HG03135 (cell line): ENCODE results near the gene GRB14.
"Not testable (repeated sequence)": the region's sequence is repeated elsewhere in the genome, so short reads cannot be mapped to it uniquely, and the experiment has no call there.

Experiments
- ATAC-seq: cut with Tn5 transposase; IDR thresholded peaks from one replicate; pipeline ENCODE4 v1.9.1; 2021; ENCODE audit warnings: mild to moderate bottlenecking, moderate library complexity; ENCODE audit not compliant: unreplicated experiment

GRB14 gene

DNA sequence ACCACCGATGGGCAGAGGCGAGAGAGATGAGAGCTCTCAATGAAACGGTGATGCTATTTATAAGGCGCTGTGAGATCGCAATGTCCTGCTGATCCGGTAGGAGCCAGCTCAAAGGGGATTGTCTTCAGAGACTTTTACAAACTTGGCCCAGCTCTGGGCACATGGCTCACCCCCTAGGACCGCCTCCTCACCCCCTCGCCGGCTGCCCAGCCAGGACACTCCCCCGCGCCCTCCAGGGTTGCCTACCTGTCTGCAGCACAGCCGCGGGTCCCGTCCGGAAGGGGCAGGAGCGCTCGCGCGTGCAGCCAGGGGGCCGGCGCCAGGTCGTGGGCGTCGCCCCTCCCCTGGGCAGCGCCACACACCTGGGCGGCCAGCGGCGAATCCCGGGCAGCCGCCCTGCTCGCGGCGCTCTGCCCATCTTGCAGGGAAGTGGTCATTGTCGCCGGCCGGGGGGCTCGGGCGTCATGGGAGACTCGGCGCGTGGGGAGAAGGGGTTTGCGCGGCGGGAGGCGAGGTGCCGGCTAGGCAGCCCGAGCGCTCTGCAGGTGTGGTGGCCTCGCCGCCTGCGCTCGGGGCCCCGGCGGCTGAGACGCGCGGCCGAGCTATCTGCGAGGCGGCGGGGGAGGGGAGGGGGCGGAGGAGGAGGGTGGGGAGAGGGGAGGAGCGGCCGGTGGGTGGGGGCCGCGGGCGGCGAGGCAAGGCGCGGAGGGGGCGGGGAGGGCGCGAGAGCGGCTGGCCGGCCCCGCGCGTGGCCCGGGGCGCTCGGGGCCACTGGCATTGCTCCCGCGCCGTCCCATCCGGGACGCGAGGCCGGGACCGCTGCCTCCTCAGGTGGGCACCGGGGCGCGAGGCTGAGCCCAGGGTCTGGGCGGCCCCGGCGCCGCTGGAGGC lies at the start of gene GRB14:
GRB14 (minus strand) TSS at position 610 of the 891 bp plus-strand sequence; CDS start at position 437, 173 bp downstream.
- ATAC-seq = no peak

DNA sequence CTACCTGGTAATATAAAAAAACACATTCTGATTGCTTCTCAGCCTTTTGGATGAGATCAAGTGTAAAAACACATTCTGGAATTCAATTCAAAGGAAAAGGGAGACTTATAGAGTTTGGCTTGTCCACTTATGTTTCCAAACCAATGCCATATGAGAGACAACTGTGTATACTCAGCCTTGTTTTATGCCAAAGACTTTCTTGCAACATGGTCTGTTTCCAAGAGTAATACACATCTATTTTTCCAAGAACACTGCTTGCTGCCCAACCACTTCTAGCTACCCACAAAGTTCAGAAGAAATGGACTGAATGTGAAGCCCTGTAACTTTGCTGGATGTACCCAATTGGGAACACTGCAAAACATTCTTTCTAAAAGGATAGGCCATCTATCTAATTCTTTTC lies 48.0 kb upstream of the GRB14 start:
- ATAC-seq = no peak

DNA sequence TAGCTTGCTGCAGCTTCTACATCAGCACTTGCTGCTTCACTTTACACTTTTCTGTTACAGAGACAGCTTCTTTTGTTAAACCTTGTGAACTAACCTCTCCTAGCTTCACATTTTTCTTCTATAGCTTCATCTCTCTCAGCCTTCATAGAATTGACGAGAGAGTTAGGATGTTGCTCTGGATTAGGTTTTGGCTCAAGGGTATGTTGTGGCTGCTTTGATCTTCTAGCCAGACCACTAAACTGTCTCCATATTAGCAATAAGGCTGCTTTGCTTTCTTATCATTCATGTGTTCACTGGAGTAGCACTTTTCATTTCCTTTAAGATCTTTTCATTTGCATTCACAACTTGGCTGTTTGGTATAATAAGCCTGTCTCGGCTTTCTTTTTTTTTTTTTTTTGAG lies 46.3 kb upstream of the GRB14 start:
- ATAC-seq = no peak

GRCh38 chr2:164664070-164664469 lies 42.8 kb upstream of the GRB14 start:
- ATAC-seq = no peak

GRCh38 chr2:164662868-164663631 lies 41.8 kb upstream of the GRB14 start:
- ATAC-seq = no peak

DNA sequence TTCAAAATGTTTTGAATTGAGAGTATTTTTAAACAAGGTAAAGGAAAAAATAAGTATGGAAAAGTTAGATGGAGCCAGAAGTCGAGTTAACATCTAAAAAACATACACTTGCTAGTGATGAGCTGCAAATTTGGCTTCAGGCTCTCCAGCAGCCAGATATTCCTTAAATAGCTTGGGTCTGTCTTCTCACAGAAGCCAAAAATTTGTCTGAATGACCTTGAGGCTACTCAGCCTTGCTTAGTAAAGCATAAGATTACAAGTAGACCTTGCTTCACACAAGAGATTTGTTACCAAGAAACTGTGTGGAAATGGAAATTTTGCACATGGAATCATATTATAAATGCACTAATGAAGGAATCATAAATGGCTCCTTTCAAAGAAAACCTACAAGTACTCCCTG lies 40.8 kb upstream of the GRB14 start:
- ATAC-seq = no peak

DNA sequence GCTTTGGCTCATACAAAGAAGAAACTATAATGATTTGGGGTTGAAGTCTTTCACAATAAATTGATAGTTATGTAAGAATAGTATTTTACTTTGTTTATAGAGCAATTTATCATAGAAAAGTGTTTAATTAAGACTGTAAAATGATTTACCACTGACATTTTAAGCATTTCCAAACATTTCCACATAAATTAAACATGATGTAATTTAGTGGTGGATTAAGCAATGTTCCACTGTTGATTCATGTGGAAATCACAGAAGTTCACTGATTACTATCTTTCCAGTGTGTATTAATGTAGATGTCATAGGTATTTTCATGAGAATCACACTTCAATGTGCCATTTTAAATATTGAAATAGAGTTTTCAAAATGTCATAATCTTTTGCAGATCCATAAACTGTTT lies 40.1 kb upstream of the GRB14 start:
- ATAC-seq = no peak

- no peak for ATAC-seq
Observed at GRCh38 chr2:164657129-164657528, 35.8 kb upstream of the GRB14 start.

- ATAC-seq = no peak
Observed at GRCh38 chr2:164655750-164656149, 34.5 kb upstream of the GRB14 start.

- no peak for ATAC-seq
Observed at GRCh38 chr2:164655336-164655735, 34.1 kb upstream of the GRB14 start.

- no peak for ATAC-seq
Observed at GRCh38 chr2:164651361-164651760, 30.1 kb upstream of the GRB14 start.

- ATAC-seq = peak; percentile 43
Observed at GRCh38 chr2:164644036-164644700, 22.9 kb upstream of the GRB14 start.

GRCh38 chr2:164642946-164643555 lies 21.8 kb upstream of the GRB14 start:
- peak; percentile 65 for ATAC-seq

DNA sequence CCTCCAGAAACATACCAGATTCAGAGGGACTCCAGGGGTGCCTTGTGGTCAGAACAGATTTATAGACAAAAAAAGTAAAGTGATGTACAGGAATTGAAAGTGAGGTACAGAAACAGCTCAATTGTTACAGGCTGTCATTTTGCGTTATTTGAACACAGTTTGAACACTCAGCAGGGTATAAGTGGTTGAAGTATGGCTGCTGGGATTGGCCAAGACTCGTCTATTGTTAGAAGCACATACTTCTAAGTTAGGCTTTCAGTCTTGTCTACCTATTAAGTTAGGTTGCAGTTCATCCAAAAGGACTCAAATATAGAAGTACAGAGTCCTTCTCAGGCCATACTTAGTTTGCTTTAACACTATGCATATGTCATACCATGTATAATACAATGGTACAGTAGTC lies 21.0 kb upstream of the GRB14 start:
- no peak for ATAC-seq

DNA sequence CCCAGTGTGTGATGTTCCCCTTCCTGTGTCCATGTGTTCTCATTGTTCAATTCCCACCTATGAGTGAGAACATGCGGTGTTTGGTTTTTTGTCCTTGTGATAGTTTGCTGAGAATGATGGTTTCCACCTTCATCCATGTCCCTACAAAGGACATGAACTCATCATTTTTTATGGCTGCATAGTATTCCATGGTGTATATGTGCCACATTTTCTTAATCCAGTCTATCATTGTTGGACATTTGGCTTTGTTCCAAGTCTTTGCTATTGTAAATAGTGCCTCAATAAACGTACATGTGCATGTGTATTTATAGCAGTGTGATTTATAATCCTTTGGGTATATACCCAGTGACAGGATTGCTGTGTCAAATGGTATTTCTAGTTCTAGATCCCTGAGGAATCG lies 7.0 kb upstream of the GRB14 start:
- not testable (repeated sequence) for ATAC-seq

GRCh38 chr2:164625378-164625971 lies 4.2 kb upstream of the GRB14 start:
- ATAC-seq = no peak

DNA sequence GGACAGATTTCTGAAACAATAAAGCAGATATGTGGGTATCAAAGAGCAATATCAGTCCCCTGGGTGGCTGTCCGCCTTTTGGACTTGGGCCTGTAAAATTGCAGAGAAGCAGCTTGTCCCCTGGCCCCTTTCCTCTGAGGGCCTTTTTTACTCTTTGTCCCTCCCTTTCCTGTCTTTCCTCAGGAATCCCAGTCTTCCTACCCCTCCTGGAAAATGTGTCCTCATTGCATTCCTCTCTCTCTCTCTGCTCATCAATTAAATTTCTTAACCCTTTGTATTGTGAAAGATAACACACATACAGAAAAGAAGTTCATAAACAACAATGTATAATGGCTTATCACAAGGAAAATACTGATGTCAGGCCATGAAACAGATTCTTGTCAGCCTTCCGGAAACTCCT lies 3.0 kb upstream of the GRB14 start:
- no peak for ATAC-seq

GRCh38 chr2:164622338-164623106 lies 1.2 kb upstream of the GRB14 start:
- no peak for ATAC-seq

GRCh38 chr2:164621764-164622105 lies 453 bp upstream of the GRB14 start:
- ATAC-seq = no peak

DNA sequence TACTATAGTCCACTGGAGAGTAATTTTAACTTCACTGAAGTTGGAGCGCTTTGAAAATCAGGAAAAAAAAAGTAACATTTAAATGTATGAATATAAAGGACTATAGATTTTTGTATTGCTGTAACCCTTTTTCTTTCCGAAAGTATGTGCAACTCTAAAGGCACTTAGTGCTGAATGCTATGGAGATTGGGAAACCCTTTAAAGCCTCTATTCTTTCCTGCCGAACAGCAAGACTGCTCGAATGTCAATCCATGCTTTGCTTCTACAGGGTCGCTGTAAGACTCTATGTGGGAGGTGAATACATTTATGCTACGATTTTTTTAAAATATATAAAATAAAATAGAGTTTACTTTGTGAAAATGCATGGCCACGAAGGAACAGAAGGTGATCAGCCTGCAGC lies 825 bp downstream of the GRB14 start:
- no peak for ATAC-seq
